ENCODE results near the gene TRMT11. TPM values are rescaled to one million over a fixed set of nuclear protein-coding genes. Genes with fewer than 3 reads are reported as not detected.
"Not testable (repeated sequence)": the region's sequence is repeated elsewhere in the genome, so short reads cannot be mapped to it uniquely, and the experiment has no call there.

Gene TRMT11
- total and polyA plus RNA-seq, 2 of the 13 experiments (the other 11 are each of a cell fraction or from before 2014, with no cell fraction given): 42.2 to 81.9 TPM

DNA sequence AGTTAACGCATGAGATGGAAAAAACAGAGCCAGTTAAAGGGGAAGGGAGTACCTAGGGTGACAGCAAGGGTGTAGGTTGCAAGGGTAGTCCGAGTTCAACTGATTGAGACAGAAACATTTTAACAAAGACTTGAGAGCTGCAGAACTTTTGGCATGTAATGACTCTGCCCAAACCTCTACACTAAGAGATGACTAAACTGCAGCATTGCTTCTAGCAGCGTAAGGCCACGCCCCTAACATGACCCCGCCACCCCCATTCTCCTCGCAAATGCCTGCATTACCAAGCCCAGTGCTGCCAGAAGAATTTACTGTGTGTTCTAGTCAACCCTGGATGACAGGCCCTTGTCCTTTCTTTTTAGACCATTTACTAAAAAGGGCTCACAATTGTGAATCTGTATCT is 36.0 kb upstream of the TRMT11 start:
- 93% methylated on average over 6 of the region's 6 CpGs for WGBS (ENCODE audit: low lambda C conversion rate)
- H3K4me1 ChIP-seq (ENCODE audit: insufficient read depth, low read length): peaks cover 74% of the 10 kb centered on the region
- H3K27me3 ChIP-seq (ENCODE audit: control insufficient read depth in 1 of 2, insufficient read depth in 2 of 2, low read length in 2 of 2): no peaks in the 10 kb centered on the region
- H3K79me2 ChIP-seq (ENCODE audit: insufficient read depth, low read length): no peaks in the 10 kb centered on the region
- H2AFZ ChIP-seq (ENCODE audit: low read length): no peak overlapping the region
- DNase-seq (ENCODE audit: low spot score): no peak
- H4K20me1 ChIP-seq (ENCODE audit: insufficient read depth, low read length): no peaks in the 10 kb centered on the region
- ChIA-PET CTCF (ENCODE audit: low intra/inter-chr PET ratio, low total read pairs) (no interaction called here), POLR2A (no interaction called here)
- H3K9ac ChIP-seq (ENCODE audit: insufficient read depth, low read depth, low read length): no peak overlapping the region
- in situ Hi-C loops (cut with HindIII; ENCODE audit: extremely low pct_ligation_motif_present, low pct_unique_long_range_greater_than_20kb) (loop anchor here (5.0 to 10.0 kb wide), 4 partner anchors 43 to 645 kb away; partner anchors contain the start of genes HDDC2 and NCOA7), intact Hi-C loops (cut with micrococcal nuclease; ENCODE audit: unreplicated experiment) (no loop called here)
- no peak for ATAC-seq
- no TSS peak for BruUV-seq (replicated peaks)
- TF ChIP-seq ZBTB40 (IDR thresholded peaks at IDR 0.05) (no peak), ZBTB40 (CRISPR knock-in tag; IDR thresholded peaks at IDR 0.05) (no peak), NR1H2 (CRISPR knock-in tag; IDR thresholded peaks at IDR 0.05; ENCODE audit: borderline replicate concordance, low read depth) (no peak), ZFAT (CRISPR knock-in tag; conservative IDR thresholded peaks at IDR 0.05) (no peak), IRF2 (CRISPR knock-in tag; IDR thresholded peaks at IDR 0.05) (no peak), RFX3 (CRISPR knock-in tag; IDR thresholded peaks at IDR 0.05) (no peak), ONECUT2 (CRISPR knock-in tag; IDR thresholded peaks at IDR 0.05) (no peak)
- TF ChIP-seq, protein P1, sequence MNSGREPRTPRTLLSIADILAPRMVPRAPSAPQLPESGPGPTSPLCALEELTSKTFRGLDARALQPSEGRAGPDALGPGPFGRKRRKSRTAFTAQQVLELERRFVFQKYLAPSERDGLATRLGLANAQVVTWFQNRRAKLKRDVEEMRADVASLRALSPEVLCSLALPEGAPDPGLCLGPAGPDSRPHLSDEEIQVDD (CRISPR knock-in tag; IDR thresholded peaks at IDR 0.05; ENCODE audit: borderline replicate concordance): no peak
- H3K27ac ChIP-seq (ENCODE audit: extremely low read length, insufficient read depth, low read length): no peak overlapping the region
- H3K36me3 ChIP-seq (replicated peaks in 1 of 2; ENCODE audit: control insufficient read depth in 1 of 2, insufficient read depth in 2 of 2, low read length in 2 of 2): no peaks in the 10 kb centered on the region
- FAIRE-seq: no peak
- no peaks in the 10 kb centered on the region for H3K9me3 ChIP-seq (ENCODE audit: low read length)
- H3K4me3 ChIP-seq (replicated peaks in 1 of 3; ENCODE audit: insufficient read depth in 1 of 3, low read depth in 2 of 3, low read length in 3 of 3): no peak overlapping the region
- no peak overlapping the region for H3K4me2 ChIP-seq (ENCODE audit: low read depth, low read length)

- H3K9me3 ChIP-seq (ENCODE audit: low read length); CTCF ChIA-PET (ENCODE audit: low intra/inter-chr PET ratio, low total read pairs); DNase-seq (ENCODE audit: low spot score); ATAC-seq; H3K4me2 ChIP-seq (ENCODE audit: low read depth, low read length); H3K9ac ChIP-seq (ENCODE audit: insufficient read depth, low read depth, low read length); H3K27me3 ChIP-seq (ENCODE audit: control insufficient read depth in 1 of 2, insufficient read depth in 2 of 2, low read length in 2 of 2); H3K4me3 ChIP-seq (replicated peaks in 1 of 3; ENCODE audit: insufficient read depth in 1 of 3, low read depth in 2 of 3, low read length in 3 of 3); BruUV-seq (replicated peaks); H4K20me1 ChIP-seq (ENCODE audit: insufficient read depth, low read length); intact Hi-C loops (cut with micrococcal nuclease; ENCODE audit: unreplicated experiment); H3K27ac ChIP-seq (ENCODE audit: extremely low read length, insufficient read depth, low read length); H3K79me2 ChIP-seq (ENCODE audit: insufficient read depth, low read length); H3K36me3 ChIP-seq (replicated peaks in 1 of 2; ENCODE audit: control insufficient read depth in 1 of 2, insufficient read depth in 2 of 2, low read length in 2 of 2); FAIRE-seq: not testable (repeated sequence)
- in situ Hi-C loops (cut with HindIII; ENCODE audit: extremely low pct_ligation_motif_present, low pct_unique_long_range_greater_than_20kb): loop anchor here (5.0 to 10.0 kb wide), 4 partner anchors 43 to 646 kb away; partner anchors contain the start of genes HDDC2 and NCOA7
- WGBS (ENCODE audit: low lambda C conversion rate): 90% methylated on average over 6 of the region's 6 CpGs
- H3K4me1 ChIP-seq (ENCODE audit: insufficient read depth, low read length): peaks cover 72% of the 10 kb centered on the region
- H2AFZ ChIP-seq (ENCODE audit: low read length): peak overlapping the region; percentile 67
- POLR2A ChIA-PET: interaction anchor here (1.1 to 1.4 kb wide), 2 partner anchors 51 to 161 kb away, joined by 3 to 6 read pairs; no protein-coding TSS in a partner anchor
Observed at GRCh38 chr6:125950716-125951115, 35.6 kb upstream of the TRMT11 start.

Data from HepG2 (cell line).